GM12878 (cell line): ENCODE measurements around the gene RAB34. TPM values are rescaled to one million over a fixed set of nuclear protein-coding genes. Genes with fewer than 3 reads are reported as not detected.

Source experiments
- ATAC-seq: fragments of 200-7000 bp; cut with Tn5 transposase; 3 replicates; pipeline ENCODE4 v1.9.1; 2020; ENCODE audit warnings: mild to moderate bottlenecking, moderate library complexity
- BruUV-seq: library from RNA; stranded (reverse); fragments of 400-500 nt; replicated peaks from 2 replicates; lab custom pipeline; 2021; lab: Mats Ljungman, UMichigan
- CTCF ChIA-PET: fragments of 300-600 bp; sonication (Branson Sonifier 250); formaldehyde crosslinking; extraction: SDS; loops from one replicate; lab custom pipeline; 2021; ENCODE audit warnings: inconsistent platforms; lab: Yijun Ruan, JAX
- POLR2A ChIA-PET: fragments of 350-600 bp; formaldehyde crosslinking; extraction: SDS; loops from one replicate; lab custom pipeline; 2021; ENCODE audit warnings: inconsistent platforms; lab: Charles Lee
- RAD21 ChIA-PET: fragments of 300-600 bp; sonication (Branson Sonifier 250); formaldehyde crosslinking; loops from one replicate; lab custom pipeline; 2023; ENCODE audit warnings: antibody characterized with exemption; ENCODE audit not compliant: unreplicated experiment; lab: Charles Lee
- SMC1A ChIA-PET: fragments of 300-600 bp; sonication (Branson Sonifier 250); formaldehyde crosslinking; loops from one replicate; lab custom pipeline; 2023; ENCODE audit not compliant: unreplicated experiment, uncharacterized antibody; lab: Charles Lee
- DNase-seq: peaks from one replicate; pipeline ENCODE4 v3.0.0-alpha.2; 2011; ENCODE audit warnings: low read depth, low spot score
- FAIRE-seq: peaks from 3 replicates; lab custom pipeline; 2011; peaks lifted over from hg19 to GRCh38; lab: Jason Lieb, UNC
- H2AFZ ChIP-seq: 2 replicates; pipeline ENCODE4 v1.6.0; 2011; ENCODE audit warnings: low read depth, low read length, control low read depth; ENCODE audit not compliant: control insufficient read depth
- H3K27ac ChIP-seq: 2 replicates; pipeline ENCODE4 v1.5.1; 2011; ENCODE audit warnings: control low read depth; ENCODE audit not compliant: control insufficient read depth, insufficient read depth
- H3K27me3 ChIP-seq, 2 experiments: replicated peaks in 1 of 2; 2 replicates each; pipeline versions ENCODE4 v1.6.0 to v1.6.1; 2011; ENCODE audit warnings: low read length in 1 of 2; ENCODE audit not compliant: control insufficient read depth in 2 of 2, insufficient read depth in 2 of 2
- H3K36me3 ChIP-seq, 2 experiments: 2 replicates each; pipeline ENCODE4 v1.5.1; 2011; ENCODE audit warnings: low read length in 1 of 2; ENCODE audit not compliant: control insufficient read depth in 2 of 2, insufficient read depth in 2 of 2
- H3K4me1 ChIP-seq: 2 replicates; pipeline ENCODE4 v1.6.1; 2011; ENCODE audit warnings: mild to moderate bottlenecking, low read length, moderate library complexity, mixed read lengths; ENCODE audit not compliant: control insufficient read depth, insufficient read depth
- H3K4me2 ChIP-seq: 2 replicates; pipeline ENCODE4 v1.6.0; 2011; ENCODE audit warnings: control low read depth; ENCODE audit not compliant: control insufficient read depth, insufficient read depth
- H3K4me3 ChIP-seq: fragments of 200-600 bp; sonication (generic); 2 replicates; pipeline ENCODE4 v1.5.1; 2016
- H3K79me2 ChIP-seq: 2 replicates; pipeline ENCODE4 v1.6.0; 2011; ENCODE audit warnings: low read length; ENCODE audit not compliant: control insufficient read depth, insufficient read depth
- H3K9ac ChIP-seq: 2 replicates; pipeline ENCODE4 v1.8.0; 2011; ENCODE audit warnings: low read length, control low read depth, mixed read lengths; ENCODE audit not compliant: control insufficient read depth, insufficient read depth
- H3K9me3 ChIP-seq: replicated peaks from 3 replicates; pipeline ENCODE4 v1.5.1; 2011; ENCODE audit warnings: mild to moderate bottlenecking, low read length; ENCODE audit not compliant: control insufficient read depth, insufficient read depth
- H4K20me1 ChIP-seq: 2 replicates; pipeline ENCODE4 v1.6.0; 2011; ENCODE audit not compliant: control insufficient read depth, insufficient read depth
- ATF7 ChIP-seq: fragments of 450-650 bp; IDR thresholded peaks from 2 replicates; pipeline ENCODE4 v1.6.1; 2016; ENCODE audit warnings: low read depth, mild to moderate bottlenecking
- BHLHE40 ChIP-seq, 2 experiments: fragments of 450-650 bp in 1 of 2; IDR thresholded peaks; 2 replicates each; pipeline ENCODE4 v1.6.1; 2011 to 2017; ENCODE audit warnings: low read depth in 2 of 2, borderline replicate concordance in 1 of 2, improper control_type of control experiment in 1 of 2, low read length in 1 of 2, mild to moderate bottlenecking in 1 of 2
- CBX5 ChIP-seq: sonication (generic); IDR thresholded peaks from 2 replicates; pipeline ENCODE4 v1.6.1; 2016; ENCODE audit warnings: low read depth, moderate library complexity, mild to moderate bottlenecking, inconsistent platforms
- CREM ChIP-seq: IDR thresholded peaks from 2 replicates; pipeline ENCODE4 v1.6.1; 2014; ENCODE audit warnings: antibody characterized with exemption, low read depth
- MEF2B ChIP-seq: fragments of 450-650 bp; IDR thresholded peaks from 2 replicates; pipeline ENCODE4 v1.6.1; 2018; ENCODE audit warnings: mild to moderate bottlenecking, moderate library complexity; ENCODE audit not compliant: partially characterized antibody, poor library complexity, severe bottlenecking
- MLLT1 ChIP-seq: fragments of 450-650 bp; IDR thresholded peaks from 2 replicates; pipeline ENCODE4 v1.6.1; 2016; ENCODE audit warnings: mild to moderate bottlenecking
- NBN ChIP-seq: fragments of 450-650 bp; IDR thresholded peaks from 2 replicates; pipeline ENCODE4 v1.6.1; 2016
- POLR2AphosphoS5 ChIP-seq: IDR thresholded peaks from 2 replicates; pipeline ENCODE4 v1.6.1; 2011; ENCODE audit warnings: mild to moderate bottlenecking, low read length, inconsistent platforms
- RAD51 ChIP-seq: fragments of 450-650 bp; IDR thresholded peaks from 2 replicates; pipeline ENCODE4 v1.6.1; 2016; ENCODE audit warnings: moderate library complexity, mild to moderate bottlenecking, inconsistent platforms
- TBL1XR1 ChIP-seq: IDR thresholded peaks from 2 replicates; pipeline ENCODE4 v1.6.1; 2012; ENCODE audit warnings: low read depth, low read length, improper control_type of control experiment
- USF2 ChIP-seq: IDR thresholded peaks from 2 replicates; pipeline ENCODE4 v1.6.1; 2011; ENCODE audit warnings: low read depth, low read length, improper control_type of control experiment, borderline replicate concordance
- ZNF207 ChIP-seq: fragments of 450-650 bp; IDR thresholded peaks from 2 replicates; pipeline ENCODE4 v1.6.1; 2014; ENCODE audit warnings: antibody characterized with exemption, mild to moderate bottlenecking, borderline replicate concordance
- ZNF687 ChIP-seq: fragments of 450-650 bp; IDR thresholded peaks from 2 replicates; pipeline ENCODE4 v1.6.1; 2017; ENCODE audit warnings: mild to moderate bottlenecking, moderate library complexity
- WGBS: methylation state at CpG from one replicate; pipeline ENCODE4 v1.1.6; 2016; ENCODE audit warnings: low lambda C conversion rate; ENCODE audit not compliant: insufficient replicate concordance, insufficient coverage; ENCODE audit errors: missing lambda C conversion rate; 5-methylcytosine and 5-hydroxymethylcytosine counted together
- in situ Hi-C: fragments of 300-500 bp; cut with MboI; formaldehyde crosslinking; loops from 9 replicates; pipeline ENCODE4 v1.14.3; 2018; ENCODE audit warnings: mixed read lengths
- intact Hi-C: fragments of 100-400 bp; cut with micrococcal nuclease; formaldehyde crosslinking; loops from one replicate; pipeline ENCODE4 v1.14.2; 2022; ENCODE audit not compliant: unreplicated experiment
- polyA plus RNA-seq, 11 experiments: library from polyadenylated mRNA; depleted of rRNA in 4 of 11; unstranded in 6 of 11; stranded (reverse) in 5 of 11; fragments of >200 nt; fragmentation: Nextera tagmentation in 4 of 11; fragmentation: Illumina TruSeq in 1 of 11; extraction: Ambion mirVana in 4 of 11; extraction: Trizol in 1 of 11; gene quantifications; 1 replicate in 1 of 11; 2 replicates in 10 of 11; pipeline versions ENCODE4 v1.2.1 to v1.2.3, GENCODE V29; 2011 to 2016; ENCODE audit warnings: inconsistent platforms in 2 of 11, missing spikeins in 2 of 11, low read depth in 1 of 11
- total RNA-seq, 4 experiments: library from RNA; depleted of rRNA in 3 of 4; stranded (reverse); fragments of >200 nt in 3 of 4; fragmentation: Illumina TruSeq in 1 of 4; extraction: Trizol in 1 of 4; gene quantifications; 2 replicates each; pipeline versions ENCODE4 v1.2.1 to v1.2.3, GENCODE V29; 2013 to 2021

RAB34 gene
- total and polyA plus RNA-seq, 10 of the 15 experiments (the other 5 are each of a cell fraction or from before 2014, with no cell fraction given) = 0.37 to 46.4 (median 32.8) TPM

GRCh38 chr17:28744104-28744971, 26.7 kb upstream of the RAB34 start:
- Histone ChIP-seq H3K79me2 (peaks cover 77% of the 10 kb centered on the region), H4K20me1 (peaks cover 16% of the 10 kb centered on the region)
- intact Hi-C loops = no loop called here
- 0 out of 2 replicates have a peak, but pooled peaks have one; percentile 21 for TF ChIP-seq ZNF207
- no peak for TF ChIP-seq CBX5
- TF ChIP-seq USF2 = no peak
- peak; percentile 78 for TF ChIP-seq ATF7
- TF ChIP-seq MLLT1 = peak; percentile 39; the same call in 1 of the 2 replicates
- TF ChIP-seq CREM = peak; percentile 98
- TF ChIP-seq BHLHE40 (IDR thresholded peaks at IDR 0.05; ENCODE audit: borderline replicate concordance in 1 of 2, low read depth in 2 of 2, low read length in 1 of 2) = peak in 1 of 2 experiments; percentile 93; a peak in 1 of 4 replicates
- 0 out of 2 replicates have a peak, but pooled peaks have one; percentile 80 for TF ChIP-seq POLR2AphosphoS5
- peak; percentile 76 for TF ChIP-seq NBN
- peak; percentile 44 for TF ChIP-seq MEF2B
- peak; percentile 4; the same call in 1 of the 2 replicates for TF ChIP-seq TBL1XR1
- TF ChIP-seq RAD51 = 0 out of 2 replicates have a peak, but pooled peaks have one; percentile 9
- 0 out of 2 replicates have a peak, but pooled peaks have one; percentile 62 for TF ChIP-seq ZNF687

More at GRCh38 chr17:28744104-28744971, 26.7 kb upstream of the RAB34 start:
- H2AFZ ChIP-seq = no peak overlapping the region
- H3K4me3 ChIP-seq = peak overlapping the region; percentile 92
- H3K36me3 ChIP-seq = peaks cover 25 to 28% of the 10 kb centered on the region in 2 experiments
- peak overlapping the region; percentile 95 for H3K27ac ChIP-seq
- H3K27me3 ChIP-seq = no peaks in the 10 kb centered on the region
- peaks cover 68% of the 10 kb centered on the region for H3K4me1 ChIP-seq
- ChIA-PET RAD21 (interaction anchor here (1.3 to 17.4 kb wide), 3 partner anchors 18 to 25 kb away, joined by 4 to 375 read pairs (median 8); partner anchors contain the start of genes NEK8, RPL23A and TLCD1), SMC1A (interaction anchor here (1.2 to 17.8 kb wide), 3 partner anchors 16 to 205 kb away, joined by 3 to 326 read pairs (median 4); partner anchors contain the start of genes NEK8, RPL23A and TLCD1), POLR2A (interaction anchor here (1.0 to 15.2 kb wide), 8 partner anchors 11 to 207 kb away, joined by 3 to 485 read pairs (median 4); partner anchors contain the start of genes FAM222B, NEK8, PHF12 and RPL23A), CTCF (interaction anchor here (0.7 to 10.0 kb wide), 6 partner anchors 17 to 1263 kb away, joined by 3 to 394 read pairs (median 18); partner anchors contain the start of genes NEK8, RPL23A and TLCD1)
- peaks cover 2% of the 10 kb centered on the region; the same call in 2 of the 3 replicates for H3K9me3 ChIP-seq
- H3K9ac ChIP-seq = peak overlapping the region; percentile 98
- BruUV-seq = TSS peak; percentile 71
- FAIRE-seq (no peak), DNase-seq (no peak), ATAC-seq (peak; percentile 1)
- WGBS = under 1% methylated on average over 41 of the region's 61 CpGs
- in situ Hi-C loops = loop anchor here (25.0 kb wide), 1 partner anchor 1282 kb away; the partner anchor contains the start of gene KSR1
- H3K4me2 ChIP-seq = peak overlapping the region; percentile 85
